Loucy (cell line): ENCODE data around the gene GIMAP5.

Experiments used
- H2AFZ ChIP-seq: fragments of 200-600 bp; sonication (generic); 2 replicates; pipeline ENCODE4 v1.6.0; 2016; ENCODE audit warnings: antibody characterized with exemption, mild to moderate bottlenecking, low read length, moderate library complexity
- H3F3A ChIP-seq: fragments of 200-600 bp; 2 replicates; pipeline ENCODE4 v1.6.0; 2016; ENCODE audit warnings: antibody characterized with exemption, low read depth, mild to moderate bottlenecking
- H3K27me3 ChIP-seq: fragments of 200-600 bp; sonication (generic); 2 replicates; pipeline ENCODE4 v1.6.1; 2014; ENCODE audit warnings: low read length, mild to moderate bottlenecking; ENCODE audit not compliant: insufficient read depth, poor library complexity, severe bottlenecking
- H3K36me3 ChIP-seq: fragments of 200-600 bp; sonication (generic); 2 replicates; pipeline ENCODE4 v1.6.1; 2016; ENCODE audit warnings: low read length; ENCODE audit not compliant: insufficient read depth
- H3K4me1 ChIP-seq: fragments of 200-600 bp; sonication (generic); 2 replicates; pipeline ENCODE4 v1.5.1; 2014; ENCODE audit warnings: low read length, mild to moderate bottlenecking; ENCODE audit not compliant: insufficient read depth, poor library complexity, severe bottlenecking
- H3K4me2 ChIP-seq: fragments of 200-600 bp; sonication (generic); 2 replicates; pipeline ENCODE4 v1.6.0; 2014; ENCODE audit warnings: antibody characterized with exemption, low read length, low read depth, mild to moderate bottlenecking; ENCODE audit not compliant: poor library complexity, severe bottlenecking
- H3K4me3 ChIP-seq: fragments of 200-600 bp; sonication (generic); 2 replicates; pipeline ENCODE4 v1.5.1; 2014; ENCODE audit warnings: low read length, mild to moderate bottlenecking, mixed read lengths; ENCODE audit not compliant: poor library complexity, severe bottlenecking
- H3K79me2 ChIP-seq: fragments of 200-600 bp; sonication (generic); 2 replicates; pipeline ENCODE4 v1.6.1; 2014; ENCODE audit warnings: low read length; ENCODE audit not compliant: insufficient read depth
- H3K9ac ChIP-seq: fragments of 200-600 bp; sonication (generic); 2 replicates; pipeline ENCODE4 v1.6.0; 2014; ENCODE audit warnings: mild to moderate bottlenecking, low read depth, low read length, moderate library complexity; ENCODE audit not compliant: poor library complexity, severe bottlenecking
- H3K9me2 ChIP-seq: fragments of 200-600 bp; sonication (generic); replicated peaks from 2 replicates; pipeline ENCODE4 v1.6.1; 2016; ENCODE audit warnings: low read depth, low read length, mixed read lengths
- H3K9me3 ChIP-seq: fragments of 200-600 bp; sonication (generic); 2 replicates; pipeline ENCODE4 v1.6.1; 2014; ENCODE audit warnings: mild to moderate bottlenecking, antibody characterized with exemption, low read length, low read depth; ENCODE audit not compliant: insufficient read depth
- H4K20me1 ChIP-seq: fragments of 200-600 bp; sonication (generic); 2 replicates; pipeline ENCODE4 v1.6.0; 2014; ENCODE audit warnings: antibody characterized with exemption, low read length, mild to moderate bottlenecking; ENCODE audit not compliant: insufficient read depth, poor library complexity, severe bottlenecking
- CTCF ChIP-seq: fragments of 200-600 bp; sonication (generic); conservative IDR thresholded peaks from 2 replicates; pipeline ENCODE4 v1.5.1; 2014; ENCODE audit warnings: mild to moderate bottlenecking, antibody characterized with exemption, low read length
- EZH2phosphoT487 ChIP-seq: fragments of 200-600 bp; IDR thresholded peaks from 2 replicates; pipeline ENCODE4 v1.6.1; 2018; ENCODE audit warnings: antibody characterized with exemption, mild to moderate bottlenecking, moderate library complexity, borderline replicate concordance

Gene GIMAP5

GRCh38 chr7:150719436-150719835 lies 17.8 kb upstream of the GIMAP5 start:
- H3F3A ChIP-seq = no peaks in the 10 kb centered on the region
- H3K9me3 ChIP-seq = no peaks in the 10 kb centered on the region
- H3K4me2 ChIP-seq = peak overlapping the region; percentile 84
- no peaks in the 10 kb centered on the region for H3K27me3 ChIP-seq
- H3K79me2 ChIP-seq = peaks cover 57% of the 10 kb centered on the region
- peak overlapping the region; percentile 88 for H3K9ac ChIP-seq
- peaks cover 61% of the 10 kb centered on the region for H3K4me1 ChIP-seq
- H3K4me3 ChIP-seq = peak overlapping the region; percentile 77
- no peak overlapping the region for H2AFZ ChIP-seq
- no peak for TF ChIP-seq CTCF
- no peaks in the 10 kb centered on the region for H3K9me2 ChIP-seq
- H3K36me3 ChIP-seq = peaks cover 9% of the 10 kb centered on the region; the same call in 1 of the 2 replicates
- H4K20me1 ChIP-seq = no peaks in the 10 kb centered on the region

GRCh38 chr7:150719960-150720891 lies 17.0 kb upstream of the GIMAP5 start:
- Histone ChIP-seq H3K27me3 (no peaks in the 10 kb centered on the region), H4K20me1 (no peaks in the 10 kb centered on the region), H3F3A (no peaks in the 10 kb centered on the region), H3K4me3 (no peak overlapping the region), H2AFZ (no peak overlapping the region), H3K9me2 (no peaks in the 10 kb centered on the region), H3K4me1 (peaks cover 57% of the 10 kb centered on the region), H3K9ac (no peak overlapping the region), H3K9me3 (no peaks in the 10 kb centered on the region), H3K36me3 (peaks cover 9% of the 10 kb centered on the region; the same call in 1 of the 2 replicates), H3K4me2 (peak overlapping the region; percentile 84), H3K79me2 (peaks cover 57% of the 10 kb centered on the region)
- no peak for TF ChIP-seq CTCF
- TF ChIP-seq EZH2phosphoT487 = no peak

- peak overlapping the region; percentile 40 for H3K4me2 ChIP-seq
- H4K20me1 ChIP-seq = no peaks in the 10 kb centered on the region
- H3K36me3 ChIP-seq = peaks cover 9% of the 10 kb centered on the region; the same call in 1 of the 2 replicates
- peaks cover 4% of the 10 kb centered on the region; the same call in 1 of the 2 replicates for H3K9me3 ChIP-seq
- no peaks in the 10 kb centered on the region for H3K27me3 ChIP-seq
- H3K79me2 ChIP-seq = peaks cover 51% of the 10 kb centered on the region
- H3K4me1 ChIP-seq = peaks cover 47% of the 10 kb centered on the region
- no peak for TF ChIP-seq EZH2phosphoT487
- TF ChIP-seq CTCF = no peak
- no peaks in the 10 kb centered on the region for H3F3A ChIP-seq
- H2AFZ ChIP-seq = no peak overlapping the region
- H3K9ac ChIP-seq = no peak overlapping the region
- H3K9me2 ChIP-seq = no peaks in the 10 kb centered on the region
- H3K4me3 ChIP-seq = no peak overlapping the region
Observed at GRCh38 chr7:150721970-150722373, 15.2 kb upstream of the GIMAP5 start.
